Smooth muscle cell (in vitro differentiated cells): ENCODE measurements around the gene CCDC182. TPM values are rescaled to one million over a fixed set of nuclear protein-coding genes. Genes with fewer than 3 reads are reported as not detected.

Experiments
- DNase-seq: peaks from one replicate; lab custom pipeline; 2025; ENCODE audit not compliant: unreplicated experiment; lab: John Stamatoyannopoulos, UW
- H2AFZ ChIP-seq: fragments of 200-600 bp; sonication (generic); 2 replicates; pipeline ENCODE4 v1.6.0; 2016; ENCODE audit warnings: antibody characterized with exemption, low read depth, mild to moderate bottlenecking
- H3F3A ChIP-seq: fragments of 200-600 bp; sonication (generic); 2 replicates; pipeline ENCODE4 v1.6.0; 2017; ENCODE audit warnings: antibody characterized with exemption, low read depth
- H3K27ac ChIP-seq: fragments of 200-600 bp; sonication (generic); 2 replicates; pipeline ENCODE4 v1.5.1; 2016; ENCODE audit warnings: low read depth, mild to moderate bottlenecking
- H3K27me3 ChIP-seq: fragments of 200-600 bp; sonication (generic); 2 replicates; pipeline ENCODE4 v1.6.1; 2016; ENCODE audit warnings: low read depth, mild to moderate bottlenecking
- H3K36me3 ChIP-seq: fragments of 200-600 bp; sonication (generic); 2 replicates; pipeline ENCODE4 v1.5.1; 2016; ENCODE audit warnings: low read depth
- H3K4me1 ChIP-seq: fragments of 200-600 bp; sonication (generic); 2 replicates; pipeline ENCODE4 v1.5.1; 2016; ENCODE audit warnings: low read depth
- H3K4me2 ChIP-seq: fragments of 200-600 bp; sonication (generic); 2 replicates; pipeline ENCODE4 v1.6.0; 2016; ENCODE audit warnings: mild to moderate bottlenecking
- H3K4me3 ChIP-seq: fragments of 200-600 bp; sonication (generic); 2 replicates; pipeline ENCODE4 v1.5.1; 2016; ENCODE audit warnings: mild to moderate bottlenecking
- H3K79me2 ChIP-seq: fragments of 200-600 bp; sonication (generic); 2 replicates; pipeline ENCODE4 v1.6.0; 2016; ENCODE audit warnings: low read depth, mild to moderate bottlenecking
- H3K9ac ChIP-seq: fragments of 200-600 bp; sonication (generic); 2 replicates; pipeline ENCODE4 v1.6.0; 2016; ENCODE audit warnings: low read depth
- H3K9me3 ChIP-seq: fragments of 200-600 bp; sonication (generic); replicated peaks from 2 replicates; pipeline ENCODE4 v1.5.1; 2016; ENCODE audit warnings: low read depth
- H4K20me1 ChIP-seq: fragments of 200-600 bp; sonication (generic); 2 replicates; pipeline ENCODE4 v1.6.0; 2016; ENCODE audit warnings: low read depth
- WGBS: methylation state at CpG from one replicate; pipeline ENCODE4 v1.1.7; 2016; ENCODE audit warnings: low lambda C conversion rate; 5-methylcytosine and 5-hydroxymethylcytosine counted together
- polyA plus RNA-seq: library from polyadenylated mRNA; unstranded; fragments of >200 nt; fragmentation: Nextera tagmentation; extraction: Ambion mirVana; gene quantifications from 2 replicates; pipeline ENCODE4 v1.2.1, GENCODE V29; 2016
- total RNA-seq: library from RNA; depleted of rRNA; stranded (reverse); fragments of >200 nt; gene quantifications from 2 replicates; pipeline ENCODE4 v1.2.3, GENCODE V29; 2014
- TF ChIP-seq, protein P1 (sequence below): fragments of 200-600 bp; sonication (generic); IDR thresholded peaks from 2 replicates; pipeline ENCODE4 v1.5.1; 2017; ENCODE audit warnings: borderline replicate concordance, mild to moderate bottlenecking, antibody characterized with exemption; ENCODE audit not compliant: insufficient read depth, poor library complexity, severe bottlenecking

Gene CCDC182
- total and polyA plus RNA-seq, 2 experiments from 2014 or later: not detected

DNA sequence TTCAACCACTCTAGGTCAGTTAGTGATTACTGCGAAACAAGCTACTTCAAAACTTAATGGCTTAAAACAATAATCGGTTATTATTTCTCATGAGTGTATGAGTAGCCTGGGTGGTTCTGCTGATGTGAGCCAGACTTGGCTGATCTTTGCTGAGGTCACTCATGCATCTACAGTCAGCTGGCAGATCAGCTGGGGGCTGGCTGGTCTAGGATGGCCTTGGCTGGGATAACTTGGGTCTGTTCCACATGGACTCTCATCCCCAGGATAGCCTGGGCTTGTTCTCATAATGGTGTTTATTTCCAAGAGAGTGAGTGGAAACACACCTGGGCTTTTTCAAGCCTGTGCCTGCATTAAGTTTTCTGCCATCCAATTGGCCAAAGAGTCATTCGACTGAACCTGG is 13.0 kb downstream of the CCDC182 start:
- no peaks in the 10 kb centered on the region for H3K36me3 ChIP-seq
- H3K9ac ChIP-seq: no peak overlapping the region
- H3K27me3 ChIP-seq: no peaks in the 10 kb centered on the region
- no peaks in the 10 kb centered on the region for H3K79me2 ChIP-seq
- no peak for DNase-seq
- H3K27ac ChIP-seq: no peak overlapping the region
- no peak overlapping the region for H3K4me2 ChIP-seq
- H3K4me1 ChIP-seq: no peaks in the 10 kb centered on the region
- H3K9me3 ChIP-seq: no peaks in the 10 kb centered on the region
- no peak overlapping the region for H2AFZ ChIP-seq
- no peak overlapping the region for H3K4me3 ChIP-seq
- H3F3A ChIP-seq: no peaks in the 10 kb centered on the region
- TF ChIP-seq, protein P1, sequence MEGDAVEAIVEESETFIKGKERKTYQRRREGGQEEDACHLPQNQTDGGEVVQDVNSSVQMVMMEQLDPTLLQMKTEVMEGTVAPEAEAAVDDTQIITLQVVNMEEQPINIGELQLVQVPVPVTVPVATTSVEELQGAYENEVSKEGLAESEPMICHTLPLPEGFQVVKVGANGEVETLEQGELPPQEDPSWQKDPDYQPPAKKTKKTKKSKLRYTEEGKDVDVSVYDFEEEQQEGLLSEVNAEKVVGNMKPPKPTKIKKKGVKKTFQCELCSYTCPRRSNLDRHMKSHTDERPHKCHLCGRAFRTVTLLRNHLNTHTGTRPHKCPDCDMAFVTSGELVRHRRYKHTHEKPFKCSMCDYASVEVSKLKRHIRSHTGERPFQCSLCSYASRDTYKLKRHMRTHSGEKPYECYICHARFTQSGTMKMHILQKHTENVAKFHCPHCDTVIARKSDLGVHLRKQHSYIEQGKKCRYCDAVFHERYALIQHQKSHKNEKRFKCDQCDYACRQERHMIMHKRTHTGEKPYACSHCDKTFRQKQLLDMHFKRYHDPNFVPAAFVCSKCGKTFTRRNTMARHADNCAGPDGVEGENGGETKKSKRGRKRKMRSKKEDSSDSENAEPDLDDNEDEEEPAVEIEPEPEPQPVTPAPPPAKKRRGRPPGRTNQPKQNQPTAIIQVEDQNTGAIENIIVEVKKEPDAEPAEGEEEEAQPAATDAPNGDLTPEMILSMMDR: no peak
- H4K20me1 ChIP-seq: no peaks in the 10 kb centered on the region
- WGBS: 96% methylated on average over 3 of the region's 3 CpGs

DNA sequence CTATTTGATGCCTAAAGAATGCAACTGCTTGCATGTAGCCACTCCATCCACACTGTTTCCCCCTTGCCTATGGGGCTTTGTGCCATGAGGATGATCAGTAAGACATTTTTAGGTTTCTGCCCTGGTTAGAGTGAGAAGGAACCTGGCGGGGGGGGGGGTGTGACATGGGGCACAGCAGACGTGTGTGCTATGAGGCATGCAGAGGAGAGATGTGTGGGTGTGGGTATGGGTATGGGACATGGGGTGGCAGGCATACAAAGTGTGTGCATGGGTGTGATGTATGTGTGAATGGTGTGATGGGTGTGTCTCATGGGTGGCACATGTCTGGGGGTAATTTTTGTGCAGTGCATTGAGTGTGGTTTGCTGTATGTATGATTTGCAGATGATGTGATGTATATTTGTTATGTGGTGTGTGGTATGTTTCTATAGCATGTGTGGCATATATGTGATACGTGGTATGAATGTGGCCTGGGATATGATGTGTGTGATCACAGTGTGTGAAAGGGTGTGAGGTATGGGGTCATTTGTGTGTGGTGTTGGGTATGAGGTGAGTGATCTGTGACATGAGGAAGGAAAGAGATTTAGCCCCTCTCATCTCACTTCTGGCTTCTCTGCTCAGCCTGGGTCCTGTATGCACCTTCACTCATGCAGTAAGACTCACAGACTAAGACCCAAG is 14.9 kb downstream of the CCDC182 start:
- WGBS: 74% methylated on average over 3 of the region's 3 CpGs
- Histone ChIP-seq H3F3A (no peaks in the 10 kb centered on the region), H3K9ac (no peak overlapping the region), H3K79me2 (no peaks in the 10 kb centered on the region), H3K4me1 (no peaks in the 10 kb centered on the region), H3K36me3 (no peaks in the 10 kb centered on the region), H2AFZ (no peak overlapping the region), H3K9me3 (no peaks in the 10 kb centered on the region), H3K27ac (no peak overlapping the region), H4K20me1 (no peaks in the 10 kb centered on the region), H3K27me3 (no peaks in the 10 kb centered on the region), H3K4me3 (no peak overlapping the region), H3K4me2 (no peak overlapping the region)
- TF ChIP-seq, protein P1: no peak
- no peak for DNase-seq

DNA sequence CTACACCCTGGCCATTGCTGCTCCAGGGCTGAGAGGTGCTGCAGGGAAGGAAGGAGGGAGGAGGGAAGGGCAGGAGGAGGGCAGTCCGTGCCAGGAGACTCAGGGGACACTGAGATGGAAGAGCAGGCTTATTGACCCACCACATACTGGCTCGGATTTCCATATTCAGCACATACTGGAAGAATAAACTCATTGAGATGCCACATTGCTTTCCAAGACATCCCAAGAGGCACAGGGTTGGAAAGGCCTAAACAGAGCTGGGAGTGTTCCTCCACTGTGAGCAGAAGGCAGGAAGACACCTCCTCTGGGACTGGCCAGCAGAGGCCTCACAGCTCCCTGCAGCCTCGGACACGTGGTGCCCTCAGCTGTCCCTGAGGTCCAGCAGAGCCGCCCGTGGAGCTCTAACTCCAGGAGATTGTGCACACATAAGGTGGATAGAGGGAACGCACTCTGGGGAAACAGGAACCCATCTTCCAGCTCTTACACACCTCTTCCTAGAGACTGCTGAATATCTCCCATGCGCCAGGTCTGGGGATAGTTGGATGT is 17.4 kb downstream of the CCDC182 start:
- 89% methylated on average over 8 of the region's 8 CpGs for WGBS
- DNase-seq: no peak

More for the DNA sequence above, 17.4 kb downstream of the CCDC182 start:
- Histone ChIP-seq H2AFZ (no peak overlapping the region), H3K4me1 (no peaks in the 10 kb centered on the region), H3K27ac (no peak overlapping the region), H3F3A (no peaks in the 10 kb centered on the region), H3K4me2 (no peak overlapping the region), H3K9me3 (no peaks in the 10 kb centered on the region), H4K20me1 (no peaks in the 10 kb centered on the region), H3K27me3 (no peaks in the 10 kb centered on the region), H3K4me3 (no peak overlapping the region), H3K36me3 (no peaks in the 10 kb centered on the region), H3K9ac (no peak overlapping the region), H3K79me2 (no peaks in the 10 kb centered on the region)
- TF ChIP-seq, protein P1: no peak
